ENCODE measurements around the gene ZMIZ2.

DNA sequence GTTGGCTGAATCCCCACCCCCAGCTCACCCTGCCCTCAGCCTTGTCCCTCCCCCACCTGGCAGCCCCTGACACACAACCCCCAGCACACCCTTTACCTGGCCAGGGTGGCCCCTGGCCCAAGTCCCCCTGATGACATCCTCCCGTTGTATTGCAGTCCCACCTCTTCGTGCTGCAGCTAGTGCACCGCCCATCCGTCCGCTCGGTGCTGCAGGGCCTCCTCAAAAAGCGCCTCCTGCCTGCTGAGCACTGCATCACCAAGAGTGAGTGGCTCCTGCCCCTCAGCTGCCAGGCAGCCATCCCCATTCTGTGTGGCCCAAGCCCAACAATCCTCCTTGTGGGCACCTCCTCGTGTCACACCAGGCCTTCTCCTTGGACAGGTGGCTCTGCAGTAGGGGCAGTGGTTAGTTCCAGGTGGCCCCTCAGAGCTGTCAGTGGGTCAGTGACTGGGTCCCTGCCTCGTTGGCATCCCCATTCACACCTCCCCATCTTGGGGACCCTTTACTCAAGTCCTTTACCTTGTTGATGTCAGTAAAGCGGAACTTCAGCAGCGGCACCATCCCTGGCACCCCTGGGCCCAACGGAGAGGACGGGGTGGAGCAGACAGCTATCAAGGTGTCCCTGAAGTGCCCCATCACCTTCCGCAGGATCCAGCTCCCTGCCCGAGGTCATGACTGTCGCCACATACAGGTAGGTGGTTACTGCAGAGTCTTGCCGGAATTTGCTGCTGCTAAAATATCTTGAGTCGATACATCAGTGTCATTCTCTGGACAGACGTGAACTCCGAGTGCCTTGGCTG, 14.3 kb downstream of the ZMIZ2 start:
- TF ChIP-seq, protein P1, sequence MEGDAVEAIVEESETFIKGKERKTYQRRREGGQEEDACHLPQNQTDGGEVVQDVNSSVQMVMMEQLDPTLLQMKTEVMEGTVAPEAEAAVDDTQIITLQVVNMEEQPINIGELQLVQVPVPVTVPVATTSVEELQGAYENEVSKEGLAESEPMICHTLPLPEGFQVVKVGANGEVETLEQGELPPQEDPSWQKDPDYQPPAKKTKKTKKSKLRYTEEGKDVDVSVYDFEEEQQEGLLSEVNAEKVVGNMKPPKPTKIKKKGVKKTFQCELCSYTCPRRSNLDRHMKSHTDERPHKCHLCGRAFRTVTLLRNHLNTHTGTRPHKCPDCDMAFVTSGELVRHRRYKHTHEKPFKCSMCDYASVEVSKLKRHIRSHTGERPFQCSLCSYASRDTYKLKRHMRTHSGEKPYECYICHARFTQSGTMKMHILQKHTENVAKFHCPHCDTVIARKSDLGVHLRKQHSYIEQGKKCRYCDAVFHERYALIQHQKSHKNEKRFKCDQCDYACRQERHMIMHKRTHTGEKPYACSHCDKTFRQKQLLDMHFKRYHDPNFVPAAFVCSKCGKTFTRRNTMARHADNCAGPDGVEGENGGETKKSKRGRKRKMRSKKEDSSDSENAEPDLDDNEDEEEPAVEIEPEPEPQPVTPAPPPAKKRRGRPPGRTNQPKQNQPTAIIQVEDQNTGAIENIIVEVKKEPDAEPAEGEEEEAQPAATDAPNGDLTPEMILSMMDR (IDR thresholded peaks at IDR 0.05; ENCODE audit: insufficient read depth, low read depth, low read length): no peak
- no peak for TF ChIP-seq EZH2 (IDR thresholded peaks at IDR 0.05; ENCODE audit: insufficient read depth, low read length)
